IPS DF 19.7 (cell line): Measurements from ENCODE around the gene LPAR5.
"Not testable (repeated sequence)": the region's sequence is repeated elsewhere in the genome, so short reads cannot be mapped to it uniquely, and the experiment has no call there.

Experiments
- DNase-seq: peaks from one replicate; pipeline ENCODE4 v3.0.0-alpha.2; 2013; ENCODE audit warnings: low read depth, low spot score

LPAR5 gene

DNA sequence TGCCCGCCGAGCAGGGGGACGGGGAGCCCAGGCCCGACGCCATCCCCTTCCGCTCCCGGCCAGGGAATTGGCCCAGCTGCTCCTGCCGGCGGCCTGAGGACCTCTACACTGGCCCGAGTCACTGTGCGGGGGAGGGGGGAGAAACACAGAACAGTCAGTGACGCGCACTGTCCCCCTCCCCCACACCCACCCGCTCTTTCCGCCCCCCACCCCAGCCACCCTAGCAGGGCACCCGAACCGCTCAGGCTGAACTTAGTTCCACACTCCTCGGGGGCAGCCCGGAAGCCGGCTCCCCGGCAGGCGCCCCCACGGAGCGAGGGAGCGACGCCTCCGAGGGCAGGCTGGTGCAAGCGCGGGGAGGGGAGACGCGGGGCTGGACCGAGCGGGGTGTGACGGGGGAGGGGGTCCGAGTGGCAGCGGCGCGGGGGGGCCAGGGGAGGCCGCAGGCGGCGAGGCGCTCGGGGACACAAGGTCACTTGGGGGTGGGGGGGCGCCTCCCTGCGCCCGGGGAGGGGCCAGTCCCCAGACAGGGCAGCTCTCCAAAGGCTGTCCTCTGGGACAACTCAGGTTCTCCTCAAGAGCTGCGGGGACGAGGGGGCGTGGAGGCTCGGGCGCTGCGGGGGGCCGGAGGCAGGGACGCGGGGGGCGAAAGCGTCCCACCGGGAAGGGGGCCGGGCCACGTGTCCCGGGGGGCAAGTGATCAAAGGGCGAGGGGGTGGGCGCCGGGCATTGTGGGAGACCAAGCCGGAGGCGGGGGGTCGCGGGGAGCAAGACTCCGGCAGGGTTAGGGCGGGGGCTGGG is 29.2 kb downstream of the LPAR5 start:
- DNase-seq, result no peak

DNA sequence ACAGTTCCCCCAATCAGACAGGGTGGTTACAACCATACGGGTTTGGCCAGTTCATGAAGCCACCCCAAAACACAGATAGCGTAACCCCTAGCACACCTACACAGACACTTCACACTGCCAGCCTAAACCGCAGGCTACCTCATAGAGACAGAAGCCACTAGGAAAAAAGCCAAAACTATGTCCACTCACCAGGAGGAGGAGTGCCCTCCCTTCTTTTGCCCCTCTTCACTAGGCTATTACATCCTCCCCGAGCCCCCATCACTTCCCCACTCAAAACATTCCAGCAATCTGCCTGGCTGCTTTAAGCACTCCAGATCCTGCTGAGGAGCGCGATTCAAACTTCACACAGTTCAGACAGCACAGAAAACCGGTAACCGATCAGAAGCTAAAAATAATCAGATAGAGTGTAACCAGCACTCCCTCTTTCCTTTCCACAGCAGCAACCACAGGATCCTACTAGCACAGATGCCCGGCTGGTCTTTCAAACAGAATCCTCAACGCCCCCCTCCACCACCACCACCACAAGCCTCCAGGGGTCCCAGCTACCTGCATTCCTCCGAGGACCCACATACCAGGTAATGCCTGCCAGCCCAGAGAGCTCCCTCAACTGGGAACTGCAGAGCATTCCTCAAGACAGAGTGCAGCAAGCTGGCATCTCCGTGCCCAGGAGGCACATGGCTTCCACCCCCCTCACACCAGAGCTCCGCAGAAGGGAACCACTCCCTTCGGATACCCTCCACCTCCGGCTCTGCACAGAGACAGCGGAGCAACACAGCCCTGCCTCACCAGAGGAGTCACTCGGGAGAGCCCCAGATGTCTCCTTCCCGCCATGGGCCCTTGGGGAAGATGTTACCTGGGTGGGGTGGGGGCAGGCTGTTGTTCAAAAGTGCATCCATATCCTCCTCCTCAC is 30.1 kb downstream of the LPAR5 start:
- DNase-seq, result no peak

DNA sequence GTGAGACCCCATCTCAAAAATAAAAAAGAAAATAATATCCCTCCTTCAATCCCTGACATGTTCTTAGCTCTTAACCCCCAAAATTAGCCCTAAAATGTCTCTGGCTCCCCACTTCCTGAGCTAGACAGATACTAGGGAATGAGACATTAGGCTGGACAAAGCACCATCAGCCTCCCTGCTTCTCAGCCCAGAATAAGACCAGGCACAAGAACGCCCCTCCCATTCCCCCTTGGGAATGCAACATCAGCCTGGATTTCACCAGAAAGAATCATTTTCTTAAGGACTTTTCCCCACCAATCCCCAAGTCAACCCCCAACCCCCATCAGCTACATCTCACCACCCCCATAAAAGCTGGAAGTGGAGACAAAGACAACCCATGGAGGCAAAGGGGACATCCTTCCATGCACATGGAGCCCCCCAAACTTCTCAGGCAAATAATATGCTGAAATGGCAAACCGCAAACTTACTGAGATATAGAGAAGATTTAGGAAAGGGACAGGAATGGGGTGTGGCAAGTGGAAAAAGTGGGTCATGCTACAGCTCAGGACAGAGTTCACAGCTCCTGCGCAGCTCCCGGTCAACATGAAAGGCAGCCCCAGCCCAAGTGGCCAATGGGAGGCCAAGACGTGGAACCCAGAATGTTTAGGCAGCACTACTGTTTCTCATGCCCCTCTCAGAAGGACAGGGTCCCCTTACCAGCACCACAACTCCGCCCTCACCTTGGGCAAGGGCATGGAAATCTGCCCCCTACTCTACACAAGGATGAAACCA is 31.3 kb downstream of the LPAR5 start:
- no peak for DNase-seq

DNA sequence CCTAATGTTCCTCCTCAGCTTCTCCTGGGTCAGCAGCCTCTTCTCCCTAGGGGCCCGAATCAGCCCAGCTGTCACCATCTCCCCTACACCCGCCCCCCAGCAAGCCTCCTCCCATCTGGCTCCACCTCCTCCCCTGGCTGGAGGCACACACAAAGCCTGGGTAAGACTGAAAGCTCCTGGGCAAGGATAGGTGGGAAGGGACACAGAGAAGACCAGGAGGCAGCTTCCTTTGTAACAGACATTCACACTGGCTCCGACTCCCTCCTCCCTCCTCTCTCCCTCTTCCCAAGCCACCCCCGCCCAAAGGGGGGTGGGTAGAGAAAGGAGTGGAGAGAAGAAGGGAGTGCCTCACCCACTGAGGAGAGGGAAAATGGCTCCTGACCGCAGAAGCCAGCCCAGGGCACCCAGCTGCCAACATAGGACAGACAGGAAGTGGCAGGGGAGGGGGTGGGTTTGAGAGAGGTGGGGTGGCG is 32.6 kb downstream of the LPAR5 start:
- DNase-seq, result no peak

DNA sequence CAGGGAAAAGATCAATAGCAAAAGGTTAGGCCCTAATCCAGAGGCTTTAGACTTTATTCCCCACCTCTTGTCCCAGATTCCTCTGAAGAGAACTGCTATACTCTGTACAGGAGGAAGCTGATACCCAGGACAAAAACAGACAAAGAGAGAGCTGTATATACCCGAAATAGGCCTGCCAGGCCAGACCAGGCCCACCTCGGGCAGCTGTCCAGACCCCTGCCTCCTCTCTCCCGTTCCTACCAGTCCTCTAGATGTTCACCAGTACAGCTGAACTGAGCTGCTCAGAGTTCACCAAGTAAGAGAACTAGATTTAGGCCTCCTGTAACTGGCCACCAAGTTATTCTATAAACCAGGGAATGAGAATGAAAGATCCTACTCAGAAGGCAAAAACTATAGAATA is 33.2 kb downstream of the LPAR5 start:
- DNase-seq, result no peak

DNA sequence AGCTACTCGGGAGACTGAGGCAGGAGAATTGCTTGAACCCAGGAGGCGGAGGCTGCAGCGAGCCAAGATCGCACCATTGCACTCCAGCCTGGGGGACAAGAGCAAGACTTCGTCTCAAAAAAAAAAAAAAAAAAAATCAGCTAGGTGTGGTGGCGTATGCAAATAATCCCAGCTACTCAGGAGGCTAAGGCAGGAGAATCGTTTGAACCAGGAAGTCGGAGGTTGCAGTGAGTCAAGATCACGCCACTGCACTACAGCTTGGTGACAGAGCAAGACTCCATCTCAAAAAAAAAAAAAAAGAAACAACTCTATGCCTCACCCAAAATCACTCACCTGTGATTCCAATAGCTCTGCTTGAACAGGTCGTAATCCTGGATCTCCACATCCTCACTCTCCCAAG is 40.1 kb downstream of the LPAR5 start:
- not testable (repeated sequence) for DNase-seq

DNA sequence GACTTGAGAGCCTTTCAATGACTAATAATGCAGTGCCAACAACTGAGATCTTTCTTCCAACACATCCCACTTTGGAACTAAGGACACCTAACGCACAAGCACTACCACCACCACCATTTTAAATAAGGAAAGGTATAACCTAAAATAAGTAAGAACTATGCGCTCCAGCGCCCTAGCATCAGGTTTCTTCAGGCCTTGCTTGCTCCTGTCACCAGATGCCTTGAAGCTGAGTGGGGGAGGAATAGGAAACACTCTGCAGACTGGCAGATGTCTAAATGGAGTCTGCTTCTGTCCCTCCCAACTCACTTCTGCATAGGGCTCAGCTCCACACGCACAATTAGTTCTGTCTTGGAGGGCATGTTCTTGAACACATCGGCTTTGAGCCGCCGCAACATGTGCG is 43.7 kb downstream of the LPAR5 start:
- no peak for DNase-seq

DNA sequence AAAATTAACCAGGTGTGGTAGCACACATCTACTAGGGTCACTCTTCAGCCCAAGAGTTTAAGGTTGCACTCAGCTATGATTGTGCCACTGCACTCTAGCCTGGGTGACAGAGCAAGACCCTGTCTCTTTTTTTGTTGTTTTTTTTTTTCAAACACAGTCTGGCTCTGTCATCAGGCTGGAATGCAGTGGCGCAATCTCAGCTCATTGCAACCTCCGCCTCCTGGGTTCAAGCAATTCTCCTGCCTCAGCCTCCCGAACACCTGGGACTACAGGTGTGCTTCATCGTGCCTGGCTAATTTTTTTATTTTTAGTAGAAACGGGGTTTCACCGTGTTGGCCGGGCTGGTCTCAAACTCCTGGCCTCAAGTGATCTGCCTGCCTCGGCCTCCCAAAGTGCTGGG is 49.2 kb downstream of the LPAR5 start:
- not testable (repeated sequence) for DNase-seq

DNA sequence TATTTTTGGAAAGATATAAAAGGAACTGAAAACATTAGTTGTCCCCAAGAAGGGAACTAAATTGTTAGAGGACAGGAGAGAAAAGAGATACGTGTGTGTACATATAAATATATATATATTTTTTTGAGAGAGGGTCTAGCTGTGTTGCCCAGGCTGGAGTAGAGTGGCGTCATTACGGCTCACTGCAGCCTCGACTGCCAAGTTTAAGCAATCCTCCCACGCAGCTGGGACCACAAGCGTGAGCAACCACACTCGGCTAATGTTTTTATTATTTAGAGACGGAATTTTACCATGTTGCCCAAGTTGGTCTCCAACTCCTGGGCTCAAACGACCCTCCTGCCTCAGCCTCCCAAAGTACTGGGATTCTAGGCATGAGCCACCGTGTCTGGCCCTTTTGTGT is 51.5 kb downstream of the LPAR5 start:
- no peak for DNase-seq

DNA sequence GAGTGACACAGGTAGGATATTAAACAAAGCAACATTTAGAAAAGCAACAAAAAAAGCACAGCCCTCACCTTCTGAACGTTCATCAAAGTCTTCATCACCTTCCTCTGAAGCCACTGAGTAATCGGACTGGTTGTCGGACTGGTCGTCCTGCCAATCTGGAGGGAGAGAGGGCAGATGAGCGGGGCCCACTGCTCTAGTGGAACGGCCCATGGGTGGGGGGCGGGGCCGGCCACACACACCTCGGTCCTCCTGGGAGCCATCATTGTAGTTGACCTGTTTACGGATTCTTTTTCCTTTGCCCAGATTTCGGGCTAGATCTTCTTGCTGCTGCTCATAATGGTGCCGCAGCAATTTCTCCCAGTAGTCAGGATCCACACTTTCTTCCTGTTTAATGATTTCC is 52.8 kb downstream of the LPAR5 start:
- no peak for DNase-seq

DNA sequence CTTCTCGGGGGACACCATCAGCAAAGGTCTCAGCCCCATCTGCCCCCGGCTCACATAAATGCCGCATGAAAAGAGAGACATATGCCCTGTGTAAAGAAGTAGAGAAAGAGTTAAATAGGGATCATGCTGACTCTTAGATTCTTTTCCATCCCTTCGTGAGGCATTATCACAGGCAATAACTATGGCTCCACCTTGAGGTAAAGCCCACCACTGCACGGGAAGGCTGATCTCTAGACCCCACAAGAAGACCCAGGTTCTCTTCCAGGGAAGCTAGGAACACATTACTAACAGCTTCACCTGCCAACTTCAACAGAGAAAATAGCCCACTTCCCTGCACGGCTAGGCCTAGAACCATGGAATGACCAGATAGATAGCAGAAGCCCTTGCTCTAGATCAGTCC is 53.6 kb downstream of the LPAR5 start:
- DNase-seq, result no peak

DNA sequence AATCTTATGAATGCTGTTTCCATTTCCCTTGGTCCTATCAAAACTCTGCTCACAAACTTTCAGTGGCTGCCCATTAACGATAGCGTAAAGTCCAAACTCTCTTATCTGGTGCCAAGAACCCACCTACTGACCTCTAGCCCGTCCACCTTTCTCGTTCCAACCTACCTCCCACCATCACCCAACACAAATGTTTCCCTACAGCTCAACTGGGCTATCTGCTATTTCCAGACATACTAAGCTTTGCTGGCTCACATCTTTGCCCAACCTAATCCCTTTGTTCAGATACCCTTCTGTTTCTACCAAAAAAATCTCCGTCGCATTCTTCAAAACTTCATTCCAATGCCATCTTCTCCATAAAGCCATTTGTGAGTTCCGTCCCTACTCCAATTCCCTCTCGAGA is 60.1 kb downstream of the LPAR5 start:
- DNase-seq, result no peak

DNA sequence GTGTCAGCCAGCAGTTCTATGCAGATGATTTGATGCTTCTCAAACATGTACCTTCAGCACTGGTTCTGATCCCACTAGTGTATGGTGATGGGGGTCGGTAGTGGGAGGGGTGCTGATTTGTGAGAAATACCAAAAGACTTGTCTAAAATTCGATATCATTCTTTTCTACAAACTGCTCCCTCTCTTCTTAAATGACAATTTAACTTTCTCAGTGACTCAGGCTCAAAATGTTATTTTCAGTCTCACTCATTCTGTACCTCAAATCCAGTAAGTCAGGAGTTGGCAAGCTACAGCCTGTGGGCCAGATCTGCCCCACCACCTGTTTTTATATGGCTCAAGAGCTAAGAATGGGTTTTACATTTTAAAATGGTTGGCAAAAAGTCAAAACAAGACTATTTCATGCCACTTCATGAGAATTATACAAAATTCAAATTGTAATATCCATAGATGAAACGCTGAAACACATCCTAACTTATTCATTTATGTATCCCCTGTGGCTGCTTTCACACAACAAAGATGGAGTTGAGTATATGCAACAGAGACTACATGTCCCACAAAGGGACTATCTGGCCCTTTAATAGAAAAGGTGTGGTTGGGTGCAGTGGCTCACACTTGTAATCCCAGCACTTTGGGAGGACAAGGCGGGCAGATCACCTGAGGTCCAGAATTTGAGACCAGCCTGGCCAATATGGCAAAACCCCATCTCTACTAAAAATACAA is 61.0 kb downstream of the LPAR5 start:
- no peak for DNase-seq

DNA sequence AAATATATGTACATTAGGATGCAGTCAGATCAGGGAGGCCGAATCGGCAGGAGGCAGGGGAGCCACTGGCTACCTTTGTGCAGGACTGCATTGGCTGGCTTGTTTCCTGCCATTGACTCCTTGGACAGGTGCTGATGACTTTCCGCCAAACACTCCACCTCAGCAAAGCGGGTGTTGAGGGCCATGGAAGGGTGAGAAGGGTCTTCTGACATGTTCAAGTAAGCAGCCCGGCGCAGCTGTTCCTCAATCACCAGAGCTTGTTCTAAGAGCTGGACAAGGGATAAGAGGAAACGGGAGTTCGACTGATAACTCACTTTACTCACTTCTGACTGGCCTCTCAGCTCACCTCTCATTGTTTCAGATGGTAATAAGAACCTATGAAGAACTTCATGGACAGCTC is 62.8 kb downstream of the LPAR5 start:
- no peak for DNase-seq

DNA sequence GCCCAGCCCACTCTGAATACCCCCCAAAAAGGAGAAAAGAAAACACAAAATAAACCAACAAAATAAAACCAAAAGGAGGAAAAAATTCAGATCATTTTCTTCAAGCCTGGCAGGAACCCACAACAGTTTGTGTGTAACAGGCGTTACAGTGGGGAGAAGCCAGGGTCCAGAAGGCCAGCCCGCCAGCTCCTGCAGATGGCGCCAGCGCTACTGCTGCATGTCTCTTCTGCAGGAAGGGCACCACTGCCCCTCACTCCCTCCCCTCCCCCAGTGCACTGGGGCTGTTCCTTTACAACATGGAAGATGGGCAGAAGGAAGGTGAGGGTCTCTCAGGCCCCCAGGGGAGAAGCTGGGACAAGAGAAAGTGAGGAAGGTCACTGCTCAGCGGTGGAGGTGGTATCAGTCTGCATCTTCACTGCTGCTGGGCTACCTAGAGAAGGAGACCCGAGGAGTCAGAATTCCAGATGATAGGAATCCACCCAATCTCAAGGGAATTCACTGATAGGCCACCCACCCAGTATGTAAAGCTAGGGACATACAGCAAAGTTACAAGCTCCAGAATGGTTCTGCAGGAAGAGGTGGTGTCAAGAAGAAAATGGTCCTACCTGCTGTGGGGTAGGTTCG is 65.4 kb downstream of the LPAR5 start:
- no peak for DNase-seq

DNA sequence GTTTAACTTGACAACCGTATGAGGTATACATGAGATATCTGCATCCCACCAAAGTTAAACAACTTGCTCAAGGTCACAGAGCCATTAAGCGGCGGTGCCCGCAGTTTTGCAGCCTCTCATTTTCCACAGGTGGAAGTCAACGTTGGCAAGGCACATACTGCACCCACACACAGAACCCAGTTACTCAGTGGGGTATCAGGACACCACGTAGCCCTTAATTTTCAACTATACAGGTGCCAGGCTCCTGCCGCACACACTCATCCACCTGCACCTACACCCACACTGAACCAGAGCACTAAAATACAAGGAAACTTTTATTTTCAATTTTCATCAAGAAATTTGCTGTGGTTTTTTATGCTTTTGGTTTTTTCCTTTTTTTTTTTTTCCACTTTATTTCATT is 66.0 kb downstream of the LPAR5 start:
- DNase-seq, result no peak

DNA sequence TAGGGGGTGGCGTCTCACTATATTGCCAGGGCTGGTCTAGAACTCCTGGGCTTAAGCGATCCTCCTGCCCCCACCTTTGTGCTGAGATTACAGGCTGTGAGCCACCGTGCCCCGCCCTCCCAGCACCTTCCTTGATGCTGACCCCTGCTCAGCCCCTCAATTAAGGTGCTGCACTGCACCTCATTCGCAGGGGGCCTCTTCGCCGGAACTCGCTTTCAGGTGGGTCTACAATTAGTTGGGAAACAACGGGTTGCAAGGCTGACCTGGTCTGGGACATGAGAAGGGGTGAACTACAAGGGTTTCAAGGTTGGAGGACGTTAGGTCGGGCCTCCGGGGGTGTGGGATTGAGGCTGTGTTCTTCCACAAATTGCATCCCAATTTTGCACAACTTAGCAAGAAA is 66.4 kb downstream of the LPAR5 start:
- no peak for DNase-seq
